Measurements from ENCODE around the gene HSPA12B.
A peak's percentile ranks its signal among the peaks of the same experiment; 100 is the strongest.

HSPA12B gene

GRCh38 chr20:3798908-3799248 lies 66.4 kb downstream of the HSPA12B start:
- Histone ChIP-seq H3K9me3 (no peaks in the 10 kb centered on the region), H3K4me3 (ENCODE audit: low read depth, low read length) (peak overlapping the region; percentile 7), H3K27me3 (no peaks in the 10 kb centered on the region), H3K36me3 (peaks cover 53% of the 10 kb centered on the region), H3K4me1 (peaks cover 37% of the 10 kb centered on the region)
- TF ChIP-seq, protein P1, sequence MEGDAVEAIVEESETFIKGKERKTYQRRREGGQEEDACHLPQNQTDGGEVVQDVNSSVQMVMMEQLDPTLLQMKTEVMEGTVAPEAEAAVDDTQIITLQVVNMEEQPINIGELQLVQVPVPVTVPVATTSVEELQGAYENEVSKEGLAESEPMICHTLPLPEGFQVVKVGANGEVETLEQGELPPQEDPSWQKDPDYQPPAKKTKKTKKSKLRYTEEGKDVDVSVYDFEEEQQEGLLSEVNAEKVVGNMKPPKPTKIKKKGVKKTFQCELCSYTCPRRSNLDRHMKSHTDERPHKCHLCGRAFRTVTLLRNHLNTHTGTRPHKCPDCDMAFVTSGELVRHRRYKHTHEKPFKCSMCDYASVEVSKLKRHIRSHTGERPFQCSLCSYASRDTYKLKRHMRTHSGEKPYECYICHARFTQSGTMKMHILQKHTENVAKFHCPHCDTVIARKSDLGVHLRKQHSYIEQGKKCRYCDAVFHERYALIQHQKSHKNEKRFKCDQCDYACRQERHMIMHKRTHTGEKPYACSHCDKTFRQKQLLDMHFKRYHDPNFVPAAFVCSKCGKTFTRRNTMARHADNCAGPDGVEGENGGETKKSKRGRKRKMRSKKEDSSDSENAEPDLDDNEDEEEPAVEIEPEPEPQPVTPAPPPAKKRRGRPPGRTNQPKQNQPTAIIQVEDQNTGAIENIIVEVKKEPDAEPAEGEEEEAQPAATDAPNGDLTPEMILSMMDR (IDR thresholded peaks at IDR 0.05; ENCODE audit: low read depth, low read length) = no peak
- DNase-seq = no peak

DNA sequence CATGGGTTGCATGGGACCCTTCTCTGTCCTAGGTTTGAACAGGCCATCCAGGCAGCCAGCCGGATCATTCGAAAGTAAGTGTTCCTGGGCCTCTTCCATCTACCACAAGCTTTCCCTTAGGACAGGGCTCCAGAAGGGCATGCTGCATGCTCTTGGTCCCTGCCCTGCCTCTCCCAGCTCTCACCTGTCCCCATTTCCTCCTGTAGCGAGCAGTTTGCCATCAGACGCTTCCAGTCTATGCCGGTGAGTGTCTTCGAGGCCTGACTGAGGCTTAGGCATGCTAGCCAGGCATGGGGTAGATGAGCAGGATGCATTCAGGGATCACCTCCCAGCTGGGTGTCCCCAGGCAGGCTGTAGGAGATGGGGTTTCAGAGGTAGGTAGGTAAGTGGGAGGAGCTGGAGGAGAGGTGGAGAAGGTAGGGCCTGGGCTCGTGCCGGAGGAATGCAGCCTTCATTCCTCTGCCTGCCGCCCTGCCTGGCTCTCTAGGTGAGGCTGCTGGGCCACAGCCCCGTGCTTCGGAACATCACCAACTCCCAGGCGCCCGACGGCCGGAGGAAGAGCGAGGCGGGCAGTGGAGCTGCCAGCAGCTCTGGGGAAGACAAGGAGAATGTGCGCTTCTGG lies 67.9 kb downstream of the HSPA12B start:
- no peak for DNase-seq
- H3K36me3 ChIP-seq = peaks cover 67% of the 10 kb centered on the region
- peaks cover 37% of the 10 kb centered on the region for H3K4me1 ChIP-seq
- H3K27me3 ChIP-seq = no peaks in the 10 kb centered on the region
- TF ChIP-seq, protein P1 (IDR thresholded peaks at IDR 0.05; ENCODE audit: low read depth, low read length) = no peak
- H3K4me3 ChIP-seq (ENCODE audit: low read depth, low read length) = peak overlapping the region; percentile 29
- H3K9me3 ChIP-seq = no peaks in the 10 kb centered on the region

DNA sequence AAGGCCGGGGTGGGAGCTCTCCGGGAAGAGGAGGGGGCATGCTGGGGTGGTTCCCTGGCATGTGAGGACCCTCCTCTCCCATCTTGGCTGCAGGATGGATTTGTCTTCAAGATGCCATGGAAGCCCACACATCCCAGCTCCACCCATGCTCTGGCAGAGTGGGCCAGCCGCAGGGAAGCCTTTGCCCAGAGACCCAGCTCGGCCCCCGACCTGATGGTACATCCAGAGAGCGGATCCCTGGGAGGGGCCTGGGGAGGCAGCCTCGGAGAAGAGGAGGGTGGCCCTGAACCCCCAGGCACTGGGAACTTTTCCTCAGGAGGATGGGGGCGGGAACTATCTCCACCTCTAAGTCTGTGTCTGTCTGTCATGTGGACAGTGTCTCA lies 68.4 kb downstream of the HSPA12B start:
- DNase-seq = no peak
- H3K27me3 ChIP-seq = no peaks in the 10 kb centered on the region
- H3K4me3 ChIP-seq (ENCODE audit: low read depth, low read length) = no peak overlapping the region
- TF ChIP-seq, protein P1 (IDR thresholded peaks at IDR 0.05; ENCODE audit: low read depth, low read length) = no peak
- peaks cover 37% of the 10 kb centered on the region for H3K4me1 ChIP-seq
- peaks cover 72% of the 10 kb centered on the region for H3K36me3 ChIP-seq
- H3K9me3 ChIP-seq = no peaks in the 10 kb centered on the region

GRCh38 chr20:3801299-3801698 lies 68.8 kb downstream of the HSPA12B start:
- Histone ChIP-seq H3K9me3 (no peaks in the 10 kb centered on the region), H3K4me1 (peaks cover 37% of the 10 kb centered on the region), H3K36me3 (peaks cover 76% of the 10 kb centered on the region), H3K4me3 (ENCODE audit: low read depth, low read length) (no peak overlapping the region), H3K27me3 (no peaks in the 10 kb centered on the region)
- no peak for DNase-seq
- TF ChIP-seq, protein P1 (IDR thresholded peaks at IDR 0.05; ENCODE audit: low read depth, low read length) = no peak

DNA sequence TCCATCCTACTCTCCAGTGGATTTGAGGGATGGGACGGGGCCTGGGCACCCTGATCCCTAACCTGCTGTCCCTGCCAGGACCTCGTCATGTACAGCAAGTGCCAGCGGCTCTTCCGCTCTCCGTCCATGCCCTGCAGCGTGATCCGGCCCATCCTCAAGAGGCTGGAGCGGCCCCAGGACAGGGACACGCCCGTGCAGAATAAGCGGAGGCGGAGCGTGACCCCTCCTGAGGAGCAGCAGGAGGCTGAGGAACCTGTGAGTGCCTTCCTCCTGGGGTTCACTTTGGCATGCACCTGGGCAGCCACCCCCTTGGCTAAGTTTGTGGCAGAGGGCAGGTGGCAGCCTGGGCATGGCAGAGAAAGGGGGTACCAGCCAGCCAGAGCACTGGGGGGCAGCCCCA lies 69.4 kb downstream of the HSPA12B start:
- H3K27me3 ChIP-seq = no peaks in the 10 kb centered on the region
- no peak for DNase-seq
- H3K9me3 ChIP-seq = no peaks in the 10 kb centered on the region
- no peak overlapping the region for H3K4me3 ChIP-seq (ENCODE audit: low read depth, low read length)
- peaks cover 39% of the 10 kb centered on the region for H3K4me1 ChIP-seq
- TF ChIP-seq, protein P1 (IDR thresholded peaks at IDR 0.05; ENCODE audit: low read depth, low read length) = no peak
- H3K36me3 ChIP-seq = peaks cover 78% of the 10 kb centered on the region
